Ishikawa (cell line): ENCODE measurements around the gene JMJD1C.

Source experiments
- EP300 ChIP-seq: IDR thresholded peaks from 2 replicates; pipeline ENCODE4 v1.6.1; 2012; ENCODE audit warnings: borderline replicate concordance
- MAX ChIP-seq: IDR thresholded peaks from 2 replicates; pipeline ENCODE4 v1.6.1; 2012
- TEAD4 ChIP-seq: IDR thresholded peaks from 2 replicates; pipeline ENCODE4 v1.6.1; 2012
- YY1 ChIP-seq: IDR thresholded peaks from 2 replicates; pipeline ENCODE4 v1.6.1; 2012; ENCODE audit warnings: low read depth

GRCh38 chr10:63146503-63146902, 319.3 kb downstream of the JMJD1C start:
- TF ChIP-seq YY1, result no peak
- TF ChIP-seq MAX, result no peak
- TF ChIP-seq TEAD4, result no peak
- no peak for TF ChIP-seq EP300
